HT-29 (cell line): ENCODE measurements around the gene ZER1. TPM values are rescaled to one million over a fixed set of nuclear protein-coding genes. Genes with fewer than 3 reads are reported as not detected.
"Not testable (repeated sequence)": the region's sequence is repeated elsewhere in the genome, so short reads cannot be mapped to it uniquely, and the experiment has no call there.

Source experiments
- DNase-seq: peaks from one replicate; pipeline ENCODE4 v3.0.0-alpha.2; 2015; ENCODE audit warnings: low spot score
- total RNA-seq: library from RNA; depleted of rRNA; stranded (reverse); fragments of >200 nt; shearing (Covaris generic); gene quantifications from 2 replicates; pipeline ENCODE4 v1.2.3, GENCODE V29; 2014

ZER1 gene
- total RNA-seq, 1 experiment from 2014 or later, result 18.5 TPM

- no peak for DNase-seq
These were observed 56.3 kb downstream of the ZER1 start for GRCh38 chr9:128715436-128715750.

GRCh38 chr9:128714586-128715435 lies 56.9 kb downstream of the ZER1 start:
- no peak for DNase-seq

- DNase-seq, result no peak
These were observed 57.7 kb downstream of the ZER1 start for GRCh38 chr9:128713941-128714573.

GRCh38 chr9:128713411-128713780 lies 58.3 kb downstream of the ZER1 start:
- DNase-seq, result no peak

- no peak for DNase-seq
These were observed 59.0 kb downstream of the ZER1 start for GRCh38 chr9:128712451-128713410.

GRCh38 chr9:128707446-128707845 lies 64.3 kb downstream of the ZER1 start:
- no peak for DNase-seq

GRCh38 chr9:128706671-128707381 lies 64.9 kb downstream of the ZER1 start:
- no peak for DNase-seq

- no peak for DNase-seq
These were observed 65.7 kb downstream of the ZER1 start for GRCh38 chr9:128706045-128706444.

- no peak for DNase-seq
These were observed 66.4 kb downstream of the ZER1 start for GRCh38 chr9:128705051-128705965.

GRCh38 chr9:128704356-128704670 lies 67.4 kb downstream of the ZER1 start:
- no peak for DNase-seq

- DNase-seq, result peak; percentile 39
These were observed 67.9 kb downstream of the ZER1 start for GRCh38 chr9:128703616-128704355.

- DNase-seq, result no peak
These were observed 68.6 kb downstream of the ZER1 start for GRCh38 chr9:128702949-128703615.

GRCh38 chr9:128702445-128702948 lies 69.2 kb downstream of the ZER1 start, which contains the start of gene PKN3:
Gene PKN3, plus strand, starts transcription at chr9:128702503. Its CDS starts 413 bp downstream, at chr9:128702916.
- DNase-seq, result peak; percentile 88

- no peak for DNase-seq
These were observed 70.4 kb downstream of the ZER1 start for GRCh38 chr9:128701227-128701854.

- not testable (repeated sequence) for DNase-seq
These were observed 72.5 kb downstream of the ZER1 start for GRCh38 chr9:128699096-128699795.

- DNase-seq, result no peak
These were observed 74.6 kb downstream of the ZER1 start for GRCh38 chr9:128696923-128697707.

GRCh38 chr9:128694344-128694743 lies 77.4 kb downstream of the ZER1 start:
- no peak for DNase-seq
